NCI-H1048 (cell line): Measurements from ENCODE around the gene OPCML.
A peak's percentile ranks its signal among the peaks of the same experiment; 100 is the strongest.

Experiments used
- DNase-seq: peaks from one replicate; lab custom pipeline; 2025; lab: John Stamatoyannopoulos, UW

The OPCML gene

DNA sequence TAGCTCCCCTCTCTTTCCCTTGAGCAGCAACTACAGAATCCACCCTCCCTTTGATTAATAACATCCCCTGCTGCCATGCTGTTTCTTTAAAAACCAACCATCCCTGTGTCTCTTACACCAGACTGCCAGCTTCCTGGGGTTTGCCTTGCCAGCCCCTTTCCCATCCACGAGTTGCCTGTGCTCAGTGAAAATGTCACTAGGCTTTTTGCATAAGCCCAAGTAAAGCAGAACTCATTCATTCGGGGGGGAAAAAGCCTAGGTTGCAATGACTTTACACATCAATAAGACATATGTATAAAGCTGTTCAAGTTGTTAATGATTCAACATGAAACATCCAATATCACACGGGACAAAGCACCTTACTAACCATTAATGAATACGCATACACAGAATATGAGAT lies 398.7 kb downstream of the OPCML start:
- DNase-seq = no peak

DNA sequence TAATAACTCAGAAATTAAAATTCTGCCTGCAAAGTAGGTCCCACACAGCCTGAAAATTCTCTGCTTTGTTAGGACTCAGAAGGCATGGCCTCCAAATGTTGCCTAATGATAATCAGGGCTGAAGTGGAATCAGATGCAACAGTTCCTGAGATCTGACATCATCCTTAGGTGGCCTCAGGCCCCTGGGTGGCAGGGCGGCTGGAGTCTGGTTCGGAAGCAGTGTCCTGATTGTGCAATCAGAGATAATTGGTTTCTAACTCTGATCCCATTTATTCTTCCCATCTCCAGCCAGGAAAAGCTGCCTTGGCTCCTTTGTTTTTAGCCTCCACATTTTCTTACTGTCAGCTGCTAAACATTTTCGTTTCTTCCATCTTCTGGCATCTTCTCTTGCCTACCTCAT lies 399.3 kb downstream of the OPCML start:
- no peak for DNase-seq

DNA sequence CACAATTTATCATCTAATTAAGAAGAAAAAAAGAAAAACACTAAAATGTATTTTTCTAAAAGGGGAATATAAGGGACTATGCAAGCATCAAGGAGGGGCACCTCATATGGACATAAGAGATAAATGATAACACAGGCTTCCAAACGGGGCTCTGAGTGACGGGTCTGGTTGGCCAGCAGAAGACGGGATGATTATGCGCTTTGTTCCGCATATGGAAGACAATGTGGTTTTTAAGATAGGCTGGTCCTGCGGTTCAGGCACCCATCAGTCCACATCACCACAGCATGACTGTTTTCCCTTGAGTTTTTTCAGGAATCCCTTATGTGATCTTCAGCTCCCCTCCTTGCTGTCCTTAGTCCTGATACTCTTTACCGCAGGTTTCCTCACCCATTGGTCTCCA lies 404.6 kb downstream of the OPCML start:
- DNase-seq = no peak

DNA sequence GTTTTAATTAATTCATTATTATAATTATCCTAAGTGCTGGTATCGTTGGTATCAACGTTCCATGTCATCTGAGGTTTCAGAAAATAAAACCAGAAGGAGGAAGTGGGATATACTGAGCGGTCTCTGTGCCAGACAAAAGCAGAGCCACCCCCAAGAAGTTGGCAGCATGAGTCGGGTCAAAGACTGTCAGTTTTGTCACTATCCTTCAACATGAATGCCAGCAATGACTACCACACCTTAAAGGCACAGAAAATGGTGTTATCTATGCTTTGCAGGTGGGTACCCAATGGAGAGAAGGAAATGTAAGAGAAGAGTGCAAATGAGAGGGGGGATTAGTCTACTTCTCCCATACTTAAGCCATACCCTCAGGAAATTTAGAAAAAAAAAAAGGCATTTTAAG lies 408.5 kb downstream of the OPCML start:
- no peak for DNase-seq

DNA sequence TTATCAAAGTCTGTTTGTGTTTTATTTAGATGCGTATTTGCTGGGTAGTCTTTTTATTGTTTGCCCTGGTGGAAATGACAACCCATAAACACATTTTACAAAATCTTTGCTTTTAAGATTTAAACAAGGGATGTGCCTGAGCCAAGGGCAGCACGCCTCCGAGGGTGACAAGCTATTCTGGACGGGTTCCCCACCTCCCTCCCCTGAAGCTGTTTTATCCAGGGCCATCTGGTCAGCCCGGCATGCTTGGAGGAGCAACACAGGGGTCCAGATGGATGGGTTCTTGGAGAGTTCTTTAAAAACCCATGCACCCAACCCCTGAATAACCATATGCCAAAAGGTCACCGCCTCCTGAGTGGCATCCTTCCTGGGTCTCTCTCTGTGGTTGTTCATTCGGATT lies 408.9 kb downstream of the OPCML start:
- no peak for DNase-seq

DNA sequence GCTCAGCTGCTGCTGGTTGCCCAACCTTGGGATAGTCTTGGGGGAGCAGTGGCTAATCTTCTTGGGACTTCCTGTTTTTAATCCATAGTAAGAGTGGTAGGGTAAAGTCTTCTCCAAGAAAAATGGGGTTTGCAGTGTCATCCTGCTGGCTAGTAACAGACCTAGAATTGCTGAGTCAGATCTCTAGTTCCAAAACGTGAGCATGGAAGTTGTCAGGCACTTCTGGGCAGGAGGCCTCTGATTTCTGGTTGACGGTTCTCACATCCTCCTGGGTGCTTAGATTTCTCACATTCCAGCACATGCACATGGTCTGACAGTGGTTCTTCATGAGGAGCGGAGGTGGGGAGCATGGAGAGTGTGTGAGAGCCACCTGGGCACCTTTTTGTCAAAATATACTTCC lies 410.0 kb downstream of the OPCML start:
- DNase-seq = no peak

- no peak for DNase-seq
These were observed 413.6 kb downstream of the OPCML start for GRCh38 chr11:133118563-133119268.

- no peak for DNase-seq
These were observed 417.2 kb downstream of the OPCML start for GRCh38 chr11:133115099-133115498.

- no peak for DNase-seq
These were observed 424.5 kb downstream of the OPCML start for GRCh38 chr11:133107763-133108162.

GRCh38 chr11:133107136-133107535 lies 425.2 kb downstream of the OPCML start:
- DNase-seq = no peak

DNA sequence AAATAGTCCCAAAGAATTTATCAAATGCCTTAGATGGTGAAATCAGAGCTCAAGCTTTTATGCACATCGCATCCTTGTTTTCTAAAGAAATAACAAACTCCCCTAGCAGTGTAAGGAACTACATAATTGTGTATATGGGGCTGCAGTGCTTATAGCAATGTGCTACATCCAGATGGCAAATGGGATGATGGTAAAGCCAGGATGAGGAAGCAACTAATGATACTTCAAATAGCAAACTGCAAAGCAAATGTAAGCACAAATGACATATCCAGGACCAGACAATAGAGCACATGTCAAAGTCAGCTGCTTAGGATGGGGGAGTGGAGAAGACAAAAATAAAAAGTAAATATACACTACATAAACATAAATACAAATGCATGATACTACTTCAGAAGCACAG lies 425.9 kb downstream of the OPCML start:
- DNase-seq = no peak

- DNase-seq = no peak
These were observed 428.1 kb downstream of the OPCML start for GRCh38 chr11:133104009-133104744.

GRCh38 chr11:133096981-133097380 lies 435.3 kb downstream of the OPCML start:
- no peak for DNase-seq

DNA sequence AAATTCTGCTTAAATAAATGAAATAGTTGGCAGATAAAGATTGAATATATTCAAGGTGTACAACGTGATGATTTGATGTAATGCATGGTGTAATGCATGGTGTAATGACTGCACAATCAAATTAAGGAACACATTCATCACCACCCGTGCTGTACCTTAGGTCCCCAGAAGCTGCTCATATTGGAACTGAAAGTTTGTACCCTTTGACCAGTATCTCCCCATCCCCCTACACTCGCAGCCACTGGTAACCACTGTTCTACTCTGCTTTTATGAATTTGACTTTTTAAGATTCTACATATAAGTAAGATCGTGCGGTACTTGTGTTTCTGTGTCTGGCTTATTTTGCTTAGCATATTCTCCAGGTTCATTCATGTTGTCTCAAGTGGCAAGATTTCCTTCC lies 445.8 kb downstream of the OPCML start:
- DNase-seq = no peak

DNA sequence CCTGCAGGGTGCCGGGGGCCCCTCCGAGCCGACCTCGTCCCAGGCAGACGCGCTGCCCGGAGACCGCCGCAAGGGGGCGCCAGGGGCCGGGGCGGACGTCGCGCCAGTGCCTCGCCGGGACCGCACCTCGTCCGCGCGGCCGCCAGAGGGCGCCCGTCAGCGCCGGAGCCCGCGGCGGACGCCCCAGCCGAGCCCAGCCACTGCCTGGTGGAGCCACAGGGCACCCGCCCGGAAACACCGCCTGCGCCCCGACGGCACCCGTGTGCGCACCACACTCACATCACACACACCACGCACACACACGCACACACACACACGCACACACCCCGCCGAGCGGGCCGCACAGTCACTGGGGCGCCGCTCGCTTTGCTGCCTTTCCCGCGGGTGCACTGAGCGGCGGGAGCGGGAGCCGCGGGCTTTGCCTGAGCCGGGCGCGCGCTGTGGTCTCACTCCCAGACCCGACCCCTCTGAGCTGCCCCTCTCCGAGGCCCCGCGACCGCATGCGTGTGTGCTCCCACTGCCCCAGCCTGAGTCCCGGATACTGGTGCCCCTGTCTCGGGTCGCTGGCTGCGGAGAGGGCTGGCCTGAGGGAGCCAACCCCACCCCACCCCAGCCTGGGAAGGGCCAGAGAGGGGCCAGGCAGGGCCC lies 449.3 kb downstream of the OPCML start:
- DNase-seq = peak; percentile 24

DNA sequence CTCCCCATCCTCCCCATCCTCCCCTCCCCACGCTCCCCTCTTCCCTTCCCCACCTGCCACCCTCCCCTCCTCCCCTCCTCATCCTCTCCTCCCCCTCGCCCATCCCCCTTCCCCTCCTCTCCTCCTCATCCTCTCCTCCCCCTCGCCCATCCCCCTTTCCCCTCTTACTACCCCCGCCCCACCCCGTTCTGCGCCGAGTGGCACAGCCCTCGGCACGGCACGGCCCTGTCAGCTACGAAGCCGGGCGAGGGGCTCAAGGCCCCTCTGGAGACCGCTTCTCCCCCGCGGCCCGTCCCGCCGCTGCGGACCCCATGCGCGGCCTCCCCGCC lies 449.9 kb downstream of the OPCML start:
- DNase-seq = no peak

DNA sequence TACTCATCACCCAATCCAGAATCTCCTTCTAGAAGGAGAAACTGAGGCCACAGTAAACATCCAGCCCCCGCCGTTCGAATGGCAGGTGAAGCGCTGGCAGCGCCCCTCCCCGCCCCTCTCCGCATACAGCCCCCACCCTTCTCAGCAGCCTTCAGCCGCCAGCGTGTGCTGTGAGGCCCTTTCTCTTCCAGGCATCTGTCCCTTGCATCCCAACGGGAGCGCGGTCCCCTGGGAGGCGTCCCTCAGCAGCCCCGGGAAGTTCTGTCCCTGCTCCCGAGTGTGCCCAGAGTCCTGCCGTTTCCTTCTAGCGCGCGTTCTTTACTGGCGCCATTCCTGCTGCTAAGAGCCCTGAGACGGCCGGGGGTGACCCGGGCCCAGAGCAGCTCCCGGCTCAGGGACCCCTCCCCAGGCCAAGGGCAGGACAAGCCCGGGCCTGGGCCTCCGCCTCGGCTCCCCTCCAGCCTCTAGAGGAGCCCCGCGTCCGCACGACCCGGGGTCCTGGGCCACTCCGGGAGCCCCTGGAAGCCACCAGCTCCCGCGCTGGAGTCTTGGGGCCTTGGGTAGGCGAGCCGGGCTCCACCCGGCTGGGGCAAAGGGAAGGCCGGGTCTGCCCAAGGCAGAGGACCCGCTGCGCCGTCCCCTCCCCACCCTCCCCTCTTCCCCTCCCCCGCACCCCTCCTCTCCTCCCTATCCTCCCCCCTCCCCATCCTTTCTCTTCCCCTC lies 450.4 kb downstream of the OPCML start:
- no peak for DNase-seq

DNA sequence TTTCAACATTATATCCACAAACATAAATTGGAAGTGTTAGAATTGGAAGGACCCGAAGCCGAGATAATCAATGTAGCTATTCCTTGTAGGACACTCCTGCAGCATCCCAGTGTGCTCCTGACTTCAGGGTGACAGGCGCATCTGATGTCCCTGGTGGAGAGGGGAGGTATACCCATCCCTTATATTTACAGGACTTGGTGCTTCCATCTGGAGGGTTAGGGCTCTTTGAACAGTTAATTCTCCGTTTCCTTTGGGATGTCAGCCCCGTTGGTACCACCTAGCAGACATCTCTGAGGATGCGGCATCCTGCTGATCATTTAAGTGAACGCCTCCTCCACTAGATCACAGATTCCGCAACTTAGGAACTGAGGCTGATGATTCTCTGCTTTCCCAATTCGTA lies 451.3 kb downstream of the OPCML start:
- no peak for DNase-seq

GRCh38 chr11:133078591-133079404 lies 453.5 kb downstream of the OPCML start:
- DNase-seq = peak; percentile 10

DNA sequence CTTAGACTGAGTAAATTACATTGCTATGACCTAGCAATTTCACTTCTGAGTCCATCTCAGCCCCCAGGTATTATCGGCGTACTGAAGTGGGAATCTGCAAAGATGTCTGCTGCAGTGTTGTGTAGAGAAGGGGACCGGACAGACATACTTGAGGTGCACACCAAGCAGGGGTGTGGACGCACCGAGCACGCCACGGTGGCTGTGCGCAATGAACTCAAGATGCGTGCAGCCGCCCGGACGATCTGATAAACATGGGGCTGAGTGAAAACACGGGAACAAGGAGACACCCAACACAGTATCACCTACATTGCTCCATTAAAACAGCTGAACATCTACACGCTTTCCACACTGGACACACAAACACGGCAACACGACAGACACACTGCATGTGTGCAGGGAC lies 454.3 kb downstream of the OPCML start:
- no peak for DNase-seq

DNA sequence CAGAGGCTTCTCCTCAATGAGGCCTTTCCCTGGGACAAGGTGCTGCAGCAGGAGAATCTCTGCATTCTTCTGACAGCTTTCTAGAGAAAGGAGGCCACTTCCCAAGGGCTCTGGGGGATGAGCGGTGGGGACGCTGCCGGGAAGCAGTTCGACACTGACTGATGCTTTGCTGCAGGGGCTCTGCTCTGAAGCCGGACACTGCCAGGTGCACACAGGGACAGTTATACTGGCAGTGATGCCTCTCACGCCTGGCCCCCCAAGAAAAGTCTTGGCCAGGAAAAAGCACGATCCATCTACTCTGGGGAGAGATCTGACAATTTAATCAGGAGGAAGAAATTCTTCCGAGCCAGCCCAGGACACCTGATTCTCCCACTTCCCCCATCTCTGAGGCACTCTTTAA lies 456.9 kb downstream of the OPCML start:
- no peak for DNase-seq
